NCI-H82 treated with DMSO at 0.1 percent for 48 hours (cell line): ENCODE measurements around the gene SIM1.

ENCODE experiments used
- DNase-seq: peaks from one replicate; lab custom pipeline; 2025; ENCODE audit not compliant: unreplicated experiment; lab: John Stamatoyannopoulos, UW

The SIM1 gene

DNA sequence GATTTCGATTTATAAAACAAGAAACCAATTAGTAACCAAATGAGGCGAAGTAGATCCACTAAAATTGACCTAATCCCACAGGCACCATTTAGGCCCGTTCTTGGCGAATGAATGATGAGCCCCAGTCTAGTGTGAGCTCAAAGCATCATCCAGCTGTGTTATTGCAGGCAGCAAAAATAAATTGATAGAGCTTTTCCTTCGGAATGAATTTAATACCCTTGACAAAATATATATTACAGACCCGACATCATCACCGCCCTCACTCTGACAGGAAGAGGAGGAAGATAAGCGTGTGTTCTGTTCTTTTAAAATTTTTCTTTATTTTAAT lies 7.8 kb downstream of the SIM1 start:
- DNase-seq: no peak

GRCh38 chr6:100456141-100456907 lies 8.4 kb downstream of the SIM1 start:
- DNase-seq: no peak

GRCh38 chr6:100455230-100456124 lies 9.2 kb downstream of the SIM1 start:
- DNase-seq: no peak

- no peak for DNase-seq
Measured at GRCh38 chr6:100454551-100455229, 10.0 kb downstream of the SIM1 start.

DNA sequence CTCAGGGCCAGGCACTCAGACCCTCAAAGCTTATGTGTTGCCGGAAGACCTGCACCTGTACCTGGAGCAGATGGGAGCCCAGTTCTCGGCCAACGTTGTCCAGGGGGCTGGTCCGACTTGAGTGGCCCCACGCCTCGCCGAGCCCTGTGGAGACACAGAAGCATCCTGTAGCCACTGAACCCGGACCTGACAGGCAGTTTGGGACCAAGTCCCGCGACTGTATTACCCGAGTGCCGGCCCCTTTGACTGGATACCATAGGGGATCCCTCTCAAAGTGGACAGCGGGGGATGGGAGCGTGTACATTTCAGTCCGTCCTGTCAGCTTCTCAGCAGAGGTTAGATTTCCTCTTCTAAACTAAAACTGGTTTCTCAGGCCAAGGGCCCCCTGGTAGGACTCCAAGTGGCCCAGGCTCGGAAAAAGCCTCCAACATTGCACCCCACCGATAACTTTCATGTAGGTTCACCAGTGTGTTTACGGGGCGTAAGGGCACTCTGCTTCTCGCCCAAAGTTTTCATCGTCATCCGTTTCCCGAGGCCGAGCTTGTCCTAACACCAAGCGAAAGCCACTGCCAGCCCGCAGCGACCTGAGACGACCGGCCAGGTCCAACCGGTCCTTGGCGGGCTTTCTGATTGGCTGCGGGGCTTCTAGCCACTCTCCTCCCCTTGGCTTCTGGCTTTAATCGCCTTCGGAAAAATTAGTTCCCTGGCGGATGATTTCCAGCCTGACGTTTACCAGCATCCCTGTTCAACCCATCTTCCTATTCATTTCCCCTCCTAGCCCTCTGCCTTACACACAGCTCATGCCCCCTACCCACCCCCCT lies 10.8 kb downstream of the SIM1 start:
- no peak for DNase-seq

DNA sequence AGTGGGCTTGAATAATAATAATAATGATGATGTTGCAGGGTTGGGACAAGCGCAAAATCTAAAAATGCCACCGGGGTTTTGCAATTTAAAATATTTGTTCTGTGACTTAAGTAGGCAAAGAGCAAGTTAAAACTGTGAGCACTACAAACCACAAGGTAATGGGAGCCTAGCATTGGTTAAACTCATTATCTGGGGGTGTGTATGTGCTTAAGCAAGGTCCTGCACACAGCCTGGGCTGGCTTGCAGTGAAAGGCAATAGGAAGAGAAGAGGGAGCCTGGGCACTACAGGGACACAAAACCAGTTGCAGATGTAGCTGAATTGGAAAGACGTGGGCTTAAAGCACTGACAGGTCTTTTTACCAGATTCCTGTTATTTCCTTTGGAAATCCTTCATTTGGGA lies 11.7 kb downstream of the SIM1 start:
- DNase-seq: no peak

DNA sequence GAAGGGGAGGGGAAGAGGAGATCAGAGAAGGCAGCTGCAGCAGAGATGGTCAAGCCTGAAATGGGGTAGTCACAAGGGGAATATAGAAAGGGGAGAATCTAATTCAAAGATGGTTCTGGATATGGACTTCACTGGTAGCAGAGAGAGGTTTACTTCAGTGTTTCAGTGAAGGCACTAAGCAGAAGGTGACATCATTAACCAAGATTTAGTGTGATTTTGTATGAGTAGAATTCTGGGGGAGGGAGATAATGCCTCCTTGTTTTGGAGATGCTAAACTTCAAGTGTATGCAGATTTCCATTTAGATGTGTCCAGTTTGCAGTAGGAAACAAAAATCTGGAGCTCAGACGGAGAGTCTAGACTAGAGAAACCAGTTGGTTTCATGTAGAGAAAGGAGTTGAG lies 13.1 kb downstream of the SIM1 start:
- DNase-seq: no peak

DNA sequence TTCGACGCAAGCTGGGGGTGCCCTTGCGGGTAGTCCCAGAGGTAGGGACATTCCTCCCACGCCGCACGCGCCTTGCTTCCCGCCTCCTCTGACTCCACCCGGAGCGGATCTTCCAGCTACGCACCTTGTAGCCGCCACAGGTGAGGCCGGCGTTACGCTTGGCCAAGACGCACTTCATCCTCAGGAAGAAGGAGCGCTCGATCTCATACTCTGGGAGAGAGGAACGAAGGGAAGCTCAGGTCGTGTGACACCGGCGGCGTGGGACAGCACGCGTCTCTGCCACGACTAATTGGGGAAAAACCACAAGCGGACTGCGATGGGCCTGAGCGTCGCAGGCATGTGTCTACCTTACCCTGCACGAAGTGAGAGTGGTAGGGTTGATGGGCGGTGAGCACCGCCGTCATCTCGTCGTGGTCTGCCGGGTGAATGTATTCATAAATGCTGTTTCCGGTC lies 15.5 kb downstream of the SIM1 start:
- DNase-seq: no peak

DNA sequence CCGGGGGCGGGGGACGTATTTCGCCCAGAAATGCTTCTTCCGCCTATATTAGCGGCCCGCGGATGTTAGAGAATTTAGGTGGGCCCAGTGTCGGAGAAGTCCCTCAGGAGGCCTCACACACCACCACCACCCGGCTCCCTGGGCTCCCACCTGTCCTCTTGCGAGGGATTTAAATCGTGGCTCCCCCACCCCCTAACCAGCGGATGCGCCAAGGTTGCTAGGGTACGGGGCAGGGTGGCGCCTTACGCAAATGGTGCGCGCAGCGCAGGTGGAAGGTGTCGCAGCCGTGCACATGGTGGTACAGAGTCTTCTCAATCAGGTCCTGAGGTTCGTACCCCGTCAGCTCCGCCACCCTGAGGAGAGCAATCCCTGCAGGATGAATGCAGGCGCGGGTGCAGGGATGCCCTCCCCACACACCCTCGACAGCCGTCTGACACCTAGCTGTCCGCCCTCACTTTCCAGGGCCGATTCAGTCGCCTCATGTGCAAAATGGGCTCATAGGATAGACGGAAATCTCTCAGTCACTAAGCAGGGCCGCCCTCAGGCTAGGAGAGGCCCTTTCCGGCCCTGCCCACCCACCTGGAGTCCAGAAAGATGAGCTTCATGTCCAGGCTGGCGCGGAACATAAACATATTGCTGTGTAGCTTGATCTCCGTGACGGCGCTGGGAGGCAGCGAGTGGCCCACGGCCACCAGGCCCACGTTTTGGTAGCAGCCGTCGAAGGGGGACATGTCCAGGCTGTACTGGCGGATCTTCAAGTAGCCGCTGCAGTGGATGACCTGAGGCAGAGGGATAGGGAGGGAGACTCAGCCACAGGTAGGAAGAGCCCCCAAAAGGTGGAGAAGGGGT lies 16.6 kb downstream of the SIM1 start:
- DNase-seq: no peak

DNA sequence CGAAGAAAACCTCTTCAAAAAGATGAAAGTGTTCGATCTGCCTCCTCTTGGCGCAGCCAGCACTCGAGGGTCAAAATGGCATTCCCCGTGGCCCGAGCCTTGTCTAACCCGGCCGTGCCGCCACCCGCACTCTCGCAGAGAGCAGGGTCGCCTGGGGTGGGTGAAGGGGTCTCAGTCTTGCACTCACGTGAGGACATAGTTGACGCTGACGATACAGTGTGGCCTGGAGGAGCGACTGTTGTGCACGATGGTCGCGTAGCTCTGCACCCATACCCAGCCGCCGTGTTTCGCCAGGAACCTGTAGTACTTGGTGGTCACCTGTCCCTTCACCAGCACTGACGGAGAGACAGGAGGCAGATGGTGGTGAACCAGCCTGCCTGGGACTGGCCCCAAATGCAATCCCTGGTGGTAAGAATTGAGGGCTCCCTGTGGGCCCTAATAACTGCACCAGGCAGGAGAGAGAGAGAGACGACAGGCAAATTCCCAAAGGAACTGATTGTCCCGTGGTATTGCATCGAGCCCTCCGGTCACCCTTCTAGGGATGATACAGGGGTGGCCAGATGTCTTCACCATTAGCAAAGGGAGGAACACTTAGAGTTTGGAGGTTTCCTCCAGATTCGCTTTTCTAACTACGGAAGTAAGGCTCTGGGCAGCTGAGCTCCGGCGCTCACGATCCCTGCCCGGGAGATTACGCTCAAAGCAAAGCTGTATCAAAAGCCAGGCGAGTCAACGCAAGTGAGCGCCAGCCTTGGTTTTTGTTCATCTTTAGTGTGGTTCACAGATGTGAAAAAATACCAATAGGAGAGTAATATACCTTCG lies 17.4 kb downstream of the SIM1 start:
- no peak for DNase-seq

GRCh38 chr6:100446115-100447080 lies 18.3 kb downstream of the SIM1 start:
- DNase-seq: no peak

DNA sequence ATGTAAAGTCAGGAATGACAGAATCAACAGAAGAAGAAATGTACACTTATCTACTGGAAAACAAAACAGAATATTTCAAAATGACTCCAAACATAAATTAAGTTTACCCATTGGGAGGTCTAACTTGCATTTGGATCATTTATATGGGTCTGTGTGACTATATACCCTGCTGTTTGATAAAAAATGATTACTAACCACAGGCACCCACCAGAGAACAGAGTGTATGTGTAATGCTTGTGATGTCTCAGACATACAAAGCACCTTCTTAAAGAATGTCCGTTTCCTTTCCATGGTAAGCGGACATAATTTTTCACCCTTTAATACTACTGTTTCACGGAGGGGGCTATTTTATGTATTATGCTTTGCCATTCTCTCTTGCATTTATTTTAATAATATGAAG lies 19.2 kb downstream of the SIM1 start:
- DNase-seq: no peak

DNA sequence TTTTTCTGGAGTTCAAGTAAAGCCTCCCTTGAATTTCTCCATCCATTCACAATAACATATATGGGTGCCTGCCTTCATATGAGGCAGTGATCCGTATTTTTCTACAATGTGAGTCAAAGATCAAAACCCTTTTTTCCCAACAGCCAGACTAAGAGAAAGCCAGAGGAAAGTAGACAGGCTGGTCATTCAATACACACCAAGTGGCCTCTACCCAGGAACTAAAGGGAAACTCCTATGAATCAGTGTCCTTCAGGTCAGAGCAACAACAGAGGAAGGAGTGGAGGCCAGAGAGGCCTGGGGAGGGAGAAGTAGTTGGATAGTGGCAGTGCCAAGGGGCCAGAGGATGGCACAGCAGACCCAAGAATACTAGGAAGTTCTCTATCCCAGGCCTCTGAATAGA lies 23.8 kb downstream of the SIM1 start:
- DNase-seq: no peak

- DNase-seq: no peak
Measured at GRCh38 chr6:100435299-100435698, 29.4 kb downstream of the SIM1 start.

DNA sequence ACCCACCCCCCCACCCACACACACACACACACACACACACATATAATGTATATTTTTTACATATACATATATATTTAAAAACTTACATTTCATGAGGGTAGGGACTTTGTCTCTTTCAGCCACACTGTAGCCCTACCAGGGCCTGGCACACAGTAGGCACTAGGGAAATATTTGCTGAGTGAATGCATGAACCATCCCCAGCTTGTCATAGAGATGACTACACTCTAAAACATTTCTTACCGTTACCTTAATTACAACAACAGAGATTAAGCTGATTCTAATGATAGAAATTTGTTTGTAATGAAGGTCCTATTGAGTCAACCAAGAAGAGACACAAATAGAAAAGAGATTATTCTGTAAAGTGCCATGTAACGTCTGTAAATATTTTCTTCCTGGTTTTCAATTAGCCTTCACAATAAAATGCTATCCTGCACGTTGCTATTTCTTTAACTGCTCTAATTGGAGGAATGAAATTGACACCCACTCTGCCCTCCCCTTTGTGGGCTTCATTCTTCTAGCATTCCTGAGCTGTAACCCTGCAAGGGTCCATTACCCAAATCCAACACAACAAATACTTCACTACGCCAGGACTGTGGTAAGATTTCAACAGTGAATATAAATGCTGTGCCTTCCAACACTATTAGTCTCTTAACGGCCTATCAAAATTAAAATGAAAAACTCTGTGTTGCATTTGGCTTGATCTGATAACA lies 30.8 kb downstream of the SIM1 start:
- DNase-seq: no peak

GRCh38 chr6:100432136-100432535 lies 32.6 kb downstream of the SIM1 start:
- no peak for DNase-seq

DNA sequence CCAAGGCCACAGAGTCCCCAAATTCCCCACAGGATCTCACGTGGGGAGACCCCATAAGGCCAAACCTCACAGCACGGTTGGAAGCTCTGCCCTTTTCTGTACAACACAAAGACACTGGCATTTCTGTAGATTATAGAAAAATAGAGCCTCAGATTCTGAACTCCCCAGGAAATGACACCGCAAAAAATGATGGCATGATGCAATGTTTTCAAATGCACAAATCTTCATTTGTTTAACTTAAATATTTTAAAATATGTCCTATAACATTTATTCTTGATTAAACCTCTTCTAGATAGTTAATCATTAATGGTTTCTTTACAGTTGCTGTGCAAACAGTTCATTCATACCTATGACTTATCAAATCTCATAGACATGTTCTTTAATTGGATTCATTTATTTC lies 33.8 kb downstream of the SIM1 start:
- DNase-seq: no peak
